ENCODE data around the gene EXT2. TPM values are rescaled to one million over a fixed set of nuclear protein-coding genes. Genes with fewer than 3 reads are reported as not detected.

Gene EXT2
- total RNA-seq, 1 experiment from 2014 or later = 42.8 TPM

DNA sequence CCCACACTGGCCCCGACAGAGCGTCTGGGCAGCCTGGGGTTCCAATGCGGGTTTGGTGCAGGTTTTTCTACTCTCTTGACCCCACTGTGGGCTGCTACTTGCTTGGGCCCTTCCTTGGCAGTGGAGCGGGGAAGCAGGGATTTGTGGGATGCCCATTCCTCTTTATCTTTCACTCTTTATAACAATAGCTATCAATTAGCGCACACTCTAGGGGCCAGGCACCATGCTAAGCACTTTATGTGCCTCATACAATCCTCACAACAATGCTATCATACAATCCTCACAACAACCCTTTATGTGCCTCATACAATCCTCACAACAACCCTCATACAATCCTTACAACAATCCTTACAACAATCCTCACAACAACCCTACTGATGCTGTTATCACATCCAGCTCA is 16.7 kb upstream of the EXT2 start:
- no peak for ATAC-seq
- TF ChIP-seq EGR1 (IDR thresholded peaks at IDR 0.05; ENCODE audit: low read depth) = no peak
- no peak for TF ChIP-seq ZNF274 (IDR thresholded peaks at IDR 0.05; ENCODE audit: low read depth, low read length)
- no peak for TF ChIP-seq ELF1 (IDR thresholded peaks at IDR 0.05; ENCODE audit: borderline replicate concordance, low read depth)
- TF ChIP-seq, protein P1, sequence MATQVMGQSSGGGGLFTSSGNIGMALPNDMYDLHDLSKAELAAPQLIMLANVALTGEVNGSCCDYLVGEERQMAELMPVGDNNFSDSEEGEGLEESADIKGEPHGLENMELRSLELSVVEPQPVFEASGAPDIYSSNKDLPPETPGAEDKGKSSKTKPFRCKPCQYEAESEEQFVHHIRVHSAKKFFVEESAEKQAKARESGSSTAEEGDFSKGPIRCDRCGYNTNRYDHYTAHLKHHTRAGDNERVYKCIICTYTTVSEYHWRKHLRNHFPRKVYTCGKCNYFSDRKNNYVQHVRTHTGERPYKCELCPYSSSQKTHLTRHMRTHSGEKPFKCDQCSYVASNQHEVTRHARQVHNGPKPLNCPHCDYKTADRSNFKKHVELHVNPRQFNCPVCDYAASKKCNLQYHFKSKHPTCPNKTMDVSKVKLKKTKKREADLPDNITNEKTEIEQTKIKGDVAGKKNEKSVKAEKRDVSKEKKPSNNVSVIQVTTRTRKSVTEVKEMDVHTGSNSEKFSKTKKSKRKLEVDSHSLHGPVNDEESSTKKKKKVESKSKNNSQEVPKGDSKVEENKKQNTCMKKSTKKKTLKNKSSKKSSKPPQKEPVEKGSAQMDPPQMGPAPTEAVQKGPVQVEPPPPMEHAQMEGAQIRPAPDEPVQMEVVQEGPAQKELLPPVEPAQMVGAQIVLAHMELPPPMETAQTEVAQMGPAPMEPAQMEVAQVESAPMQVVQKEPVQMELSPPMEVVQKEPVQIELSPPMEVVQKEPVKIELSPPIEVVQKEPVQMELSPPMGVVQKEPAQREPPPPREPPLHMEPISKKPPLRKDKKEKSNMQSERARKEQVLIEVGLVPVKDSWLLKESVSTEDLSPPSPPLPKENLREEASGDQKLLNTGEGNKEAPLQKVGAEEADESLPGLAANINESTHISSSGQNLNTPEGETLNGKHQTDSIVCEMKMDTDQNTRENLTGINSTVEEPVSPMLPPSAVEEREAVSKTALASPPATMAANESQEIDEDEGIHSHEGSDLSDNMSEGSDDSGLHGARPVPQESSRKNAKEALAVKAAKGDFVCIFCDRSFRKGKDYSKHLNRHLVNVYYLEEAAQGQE (IDR thresholded peaks at IDR 0.05; ENCODE audit: low read depth) = no peak
- TF ChIP-seq, protein P2, sequence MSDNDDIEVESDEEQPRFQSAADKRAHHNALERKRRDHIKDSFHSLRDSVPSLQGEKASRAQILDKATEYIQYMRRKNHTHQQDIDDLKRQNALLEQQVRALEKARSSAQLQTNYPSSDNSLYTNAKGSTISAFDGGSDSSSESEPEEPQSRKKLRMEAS (IDR thresholded peaks at IDR 0.05) = no peak
- no peak for TF ChIP-seq SIN3A (IDR thresholded peaks at IDR 0.05; ENCODE audit: low read depth)
- TF ChIP-seq CEBPB (IDR thresholded peaks at IDR 0.05; ENCODE audit: low read depth) = no peak
- no peak for TF ChIP-seq SRF (IDR thresholded peaks at IDR 0.05; ENCODE audit: low read depth)
- POLR2A ChIA-PET = no interaction called here
- Histone ChIP-seq H3K79me2 (ENCODE audit: insufficient read depth, low read length) (no peaks in the 10 kb centered on the region), H3K27me3 (ENCODE audit: insufficient read depth, low read length) (no peaks in the 10 kb centered on the region), H3K9ac (ENCODE audit: low read length) (no peak overlapping the region), H3K36me3 (ENCODE audit: control insufficient read depth in 1 of 2, insufficient read depth in 2 of 2, low read length in 2 of 2) (no peaks in the 10 kb centered on the region; a peak in 1 of 4 replicates), H3K27ac (ENCODE audit: low read depth, low read length) (no peak overlapping the region), H3K9me3 (ENCODE audit: control insufficient read depth in 1 of 2, insufficient read depth in 1 of 2, low read depth in 1 of 2, low read length in 2 of 2) (no peaks in the 10 kb centered on the region), H3K4me2 (ENCODE audit: low read length) (no peak overlapping the region), H3K4me3 (replicated peaks in 1 of 2; ENCODE audit: low read depth in 1 of 2, low read length in 2 of 2) (no peak overlapping the region), H2AFZ (ENCODE audit: low read depth, low read length, poor library complexity, severe bottlenecking) (no peak overlapping the region), H3K4me1 (ENCODE audit: control insufficient read depth in 1 of 2, insufficient read depth in 2 of 2, low read length in 2 of 2) (no peaks in the 10 kb centered on the region), H3K9me2 (ENCODE audit: insufficient read depth) (no peaks in the 10 kb centered on the region), H4K20me1 (ENCODE audit: insufficient read depth) (no peaks in the 10 kb centered on the region)
- BruUV-seq (replicated peaks) = no TSS peak
- RAD21 ChIA-PET (ENCODE audit: low non-redundant PET in 1 of 2, low total read pairs in 2 of 2, uncharacterized antibody in 2 of 2, unreplicated experiment in 2 of 2) = no interaction called here
- DNase-seq (ENCODE audit: low read depth, low spot score) = no peak
- intact Hi-C loops (cut with micrococcal nuclease) = no loop called here
- CTCF ChIA-PET = no interaction called here
